ENCODE measurements around the gene ACOT6.
A peak's percentile ranks its signal among the peaks of the same experiment; 100 is the strongest.
"Not testable (repeated sequence)": the region's sequence is repeated elsewhere in the genome, so short reads cannot be mapped to it uniquely, and the experiment has no call there.

The ACOT6 gene

GRCh38 chr14:73594491-73594890 is 17.8 kb upstream of the ACOT6 start:
- no peak for DNase-seq (ENCODE audit: low read depth in 2 of 2, low spot score in 1 of 2)

- DNase-seq (ENCODE audit: low read depth in 2 of 2, low spot score in 1 of 2): no peak
These were observed 12.8 kb upstream of the ACOT6 start for GRCh38 chr14:73599499-73599898.

- no peak for DNase-seq (ENCODE audit: low read depth in 2 of 2, low spot score in 1 of 2)
These were observed 9.3 kb upstream of the ACOT6 start for GRCh38 chr14:73602994-73603393.

- DNase-seq (ENCODE audit: low read depth in 2 of 2, low spot score in 1 of 2): no peak
These were observed 6.0 kb upstream of the ACOT6 start for GRCh38 chr14:73606271-73606670.

- DNase-seq (ENCODE audit: low read depth in 2 of 2, low spot score in 1 of 2): no peak
These were observed 5.1 kb upstream of the ACOT6 start for GRCh38 chr14:73607241-73607640.

- DNase-seq (ENCODE audit: low read depth in 2 of 2, low spot score in 1 of 2): no peak
These were observed 1.6 kb upstream of the ACOT6 start for GRCh38 chr14:73610687-73611086.

GRCh38 chr14:73613046-73613383 is 698 bp downstream of the ACOT6 start:
- DNase-seq (ENCODE audit: low read depth in 2 of 2, low spot score in 1 of 2): no peak

- DNase-seq (ENCODE audit: low read depth in 2 of 2, low spot score in 1 of 2): no peak
These were observed 1.2 kb downstream of the ACOT6 start for GRCh38 chr14:73613419-73613963.

- no peak for DNase-seq (ENCODE audit: low read depth in 2 of 2, low spot score in 1 of 2)
These were observed 4.5 kb downstream of the ACOT6 start for GRCh38 chr14:73616831-73617230.

- DNase-seq (ENCODE audit: low read depth in 2 of 2, low spot score in 1 of 2): no peak
These were observed 7.2 kb downstream of the ACOT6 start for GRCh38 chr14:73619524-73619923.

GRCh38 chr14:73620268-73620667 is 8.0 kb downstream of the ACOT6 start:
- no peak for DNase-seq (ENCODE audit: low read depth in 2 of 2, low spot score in 1 of 2)

GRCh38 chr14:73623504-73624054 is 11.3 kb downstream of the ACOT6 start:
- DNase-seq (ENCODE audit: low read depth in 2 of 2, low spot score in 1 of 2): no peak

- DNase-seq (ENCODE audit: low read depth in 2 of 2, low spot score in 1 of 2): no peak
These were observed 13.4 kb downstream of the ACOT6 start for GRCh38 chr14:73625706-73626105.

GRCh38 chr14:73627151-73627558 is 14.8 kb downstream of the ACOT6 start:
- no peak for DNase-seq (ENCODE audit: low read depth in 2 of 2, low spot score in 1 of 2)

GRCh38 chr14:73630009-73630780 is 17.9 kb downstream of the ACOT6 start:
- no peak for DNase-seq (ENCODE audit: low read depth in 2 of 2, low spot score in 1 of 2)

- peak in 1 of 2 donors; percentile 28 for DNase-seq (ENCODE audit: low read depth in 2 of 2, low spot score in 1 of 2)
These were observed 21.0 kb downstream of the ACOT6 start for GRCh38 chr14:73633116-73634010.

GRCh38 chr14:73634011-73634833 is 21.9 kb downstream of the ACOT6 start:
- DNase-seq (ENCODE audit: low read depth in 2 of 2, low spot score in 1 of 2): no peak

- not testable (repeated sequence) for DNase-seq (ENCODE audit: low read depth in 2 of 2, low spot score in 1 of 2)
These were observed 24.0 kb downstream of the ACOT6 start for GRCh38 chr14:73636355-73636754.

- DNase-seq (ENCODE audit: low read depth in 2 of 2, low spot score in 1 of 2): no peak
These were observed 25.5 kb downstream of the ACOT6 start for GRCh38 chr14:73637830-73638229.

GRCh38 chr14:73640796-73641365 is 28.6 kb downstream of the ACOT6 start:
- no peak for DNase-seq (ENCODE audit: low read depth in 2 of 2, low spot score in 1 of 2)

All from stimulated activated CD8-positive, alpha-beta memory T cell treated with anti-CD3 and anti-CD28 coated beads, Interleukin-4, amount 100 ng/mL, for 4 hours (primary cell).